ENCODE measurements around the gene CFAP58.

- TF ChIP-seq POLR2AphosphoS5 (IDR thresholded peaks at IDR 0.05; ENCODE audit: low read depth, low read length) (no peak), POLR2A (IDR thresholded peaks at IDR 0.05; ENCODE audit: low read depth, low read length) (no peak), TAF1 (IDR thresholded peaks at IDR 0.05; ENCODE audit: borderline replicate concordance, low read depth, low read length) (no peak)
Observed at GRCh38 chr10:104434601-104435000, 81.0 kb downstream of the CFAP58 start.

Measured in GM12892 (cell line).